Endodermal cell (in vitro differentiated cells): Measurements from ENCODE around the gene DDO. TPM values are rescaled to one million over a fixed set of nuclear protein-coding genes. Genes with fewer than 3 reads are reported as not detected.

Experiments used
- DNase-seq: peaks from one replicate; pipeline ENCODE4 v3.0.0-alpha.2; 2017
- H3K27ac ChIP-seq: 2 replicates; pipeline ENCODE4 v1.5.1; 2013; ENCODE audit warnings: mild to moderate bottlenecking, low read depth, low read length, moderate library complexity
- H3K27me3 ChIP-seq: 2 replicates; pipeline ENCODE4 v1.6.1; 2013; ENCODE audit warnings: mild to moderate bottlenecking, low read length, moderate library complexity; ENCODE audit not compliant: insufficient read depth, control insufficient read depth, poor library complexity, severe bottlenecking
- H3K36me3 ChIP-seq: 2 replicates; pipeline ENCODE4 v1.7.0; 2013; ENCODE audit warnings: mild to moderate bottlenecking, low read length, moderate library complexity; ENCODE audit not compliant: control insufficient read depth, insufficient read depth
- H3K4me1 ChIP-seq: one replicate; pipeline ENCODE4 v1.7.0; 2013; ENCODE audit warnings: low read length; ENCODE audit not compliant: control insufficient read depth, insufficient read depth
- H3K4me3 ChIP-seq: 2 replicates; pipeline ENCODE4 v1.5.1; 2013; ENCODE audit warnings: mild to moderate bottlenecking, low read length, moderate library complexity
- H3K9ac ChIP-seq: 2 replicates; pipeline ENCODE4 v1.6.1; 2013; ENCODE audit warnings: mild to moderate bottlenecking, low read length, moderate library complexity; ENCODE audit not compliant: poor library complexity, severe bottlenecking; ENCODE audit errors: extremely low read depth
- H3K9me3 ChIP-seq: 2 replicates; pipeline ENCODE4 v1.6.1; 2013; ENCODE audit warnings: mild to moderate bottlenecking, low read length, moderate library complexity; ENCODE audit not compliant: control insufficient read depth
- H3K27ac Mint-ChIP-seq: 2 replicates; pipeline ENCODE4 v1.8.0; 2020; ENCODE audit warnings: mixed read lengths
- H3K27me3 Mint-ChIP-seq: 2 replicates; pipeline ENCODE4 v1.8.0; 2021; ENCODE audit warnings: mild to moderate bottlenecking, mixed read lengths; ENCODE audit not compliant: insufficient read depth
- H3K36me3 Mint-ChIP-seq: 2 replicates; pipeline ENCODE4 v1.8.0; 2020; ENCODE audit warnings: low read depth, mixed read lengths
- H3K4me1 Mint-ChIP-seq: 2 replicates; pipeline ENCODE4 v1.8.0; 2020; ENCODE audit warnings: mixed read lengths
- H3K4me3 Mint-ChIP-seq: 2 replicates; pipeline ENCODE4 v1.8.0; 2020; ENCODE audit warnings: mild to moderate bottlenecking, moderate library complexity, mixed read lengths
- H3K9me3 Mint-ChIP-seq: 2 replicates; pipeline ENCODE4 v1.8.0; 2020; ENCODE audit warnings: mild to moderate bottlenecking, mixed read lengths
- WGBS, 2 experiments: methylation state at CpG; one replicate each; pipeline versions ENCODE4 v1.1.5 to v1.1.7; 2013; ENCODE audit warnings: missing lambda C conversion rate in 2 of 2, mixed read lengths in 1 of 2; ENCODE audit not compliant: insufficient coverage in 1 of 2, insufficient read length in 1 of 2; 5-methylcytosine and 5-hydroxymethylcytosine counted together
- total RNA-seq, 2 donors: library from RNA; stranded (reverse); fragmentation: NEBNext Ultra II Directional in 1 of 2; extraction: Animal tissue kit (Norgen Biotek cat#: 25700) in 1 of 2; gene quantifications; 2 replicates in 1 of 2; 3 replicates in 1 of 2; pipeline ENCODE4 v1.2.1, GENCODE V29; 2021
- TF ChIP-seq, protein P1 (sequence below): fragments of 200-600 bp; sonication (generic); conservative IDR thresholded peaks from 2 replicates; pipeline ENCODE4 v1.5.0; 2021; ENCODE audit warnings: antibody characterized with exemption, mild to moderate bottlenecking

Gene DDO
- total RNA-seq, 2 donors from 2014 or later = not detected

DNA sequence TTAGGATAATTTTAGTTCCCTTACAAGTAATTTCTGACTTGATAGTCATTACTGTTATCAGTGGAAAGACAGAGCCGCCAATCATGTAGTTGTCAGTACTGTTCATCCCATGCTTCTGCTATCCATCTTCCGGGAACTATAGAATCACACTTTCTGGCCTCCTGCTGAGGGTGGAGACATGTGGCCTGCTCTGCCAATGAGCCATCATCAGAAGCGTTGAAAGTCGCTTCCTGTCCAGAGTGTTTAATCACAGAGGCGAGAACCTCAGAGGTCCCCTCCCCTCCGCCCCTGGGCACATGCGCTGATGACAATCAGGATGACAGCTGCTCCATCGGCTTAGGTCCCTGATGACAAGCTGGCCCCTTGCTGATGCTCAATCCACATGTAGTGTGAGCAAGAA, 3.0 kb downstream of the DDO start:
- DNase-seq = no peak
- H3K4me3 Mint-ChIP-seq = no peak overlapping the region
- H3K36me3 ChIP-seq = no peaks in the 10 kb centered on the region
- H3K9me3 ChIP-seq = peaks cover 5% of the 10 kb centered on the region
- no peak overlapping the region for H3K4me3 ChIP-seq
- no peak overlapping the region for H3K27ac ChIP-seq
- H3K27me3 Mint-ChIP-seq = no peaks in the 10 kb centered on the region
- no peak overlapping the region for H3K9ac ChIP-seq
- no peaks in the 10 kb centered on the region for H3K36me3 Mint-ChIP-seq
- peaks cover 6% of the 10 kb centered on the region for H3K9me3 Mint-ChIP-seq
- 84 to 92% methylated on average over 5 to 8 of the region's 8 CpGs for WGBS, 2 experiments
- no peak overlapping the region for H3K27ac Mint-ChIP-seq
- no peaks in the 10 kb centered on the region for H3K27me3 ChIP-seq
- H3K4me1 ChIP-seq = no peaks in the 10 kb centered on the region
- peaks cover 3% of the 10 kb centered on the region for H3K4me1 Mint-ChIP-seq
- TF ChIP-seq, protein P1, sequence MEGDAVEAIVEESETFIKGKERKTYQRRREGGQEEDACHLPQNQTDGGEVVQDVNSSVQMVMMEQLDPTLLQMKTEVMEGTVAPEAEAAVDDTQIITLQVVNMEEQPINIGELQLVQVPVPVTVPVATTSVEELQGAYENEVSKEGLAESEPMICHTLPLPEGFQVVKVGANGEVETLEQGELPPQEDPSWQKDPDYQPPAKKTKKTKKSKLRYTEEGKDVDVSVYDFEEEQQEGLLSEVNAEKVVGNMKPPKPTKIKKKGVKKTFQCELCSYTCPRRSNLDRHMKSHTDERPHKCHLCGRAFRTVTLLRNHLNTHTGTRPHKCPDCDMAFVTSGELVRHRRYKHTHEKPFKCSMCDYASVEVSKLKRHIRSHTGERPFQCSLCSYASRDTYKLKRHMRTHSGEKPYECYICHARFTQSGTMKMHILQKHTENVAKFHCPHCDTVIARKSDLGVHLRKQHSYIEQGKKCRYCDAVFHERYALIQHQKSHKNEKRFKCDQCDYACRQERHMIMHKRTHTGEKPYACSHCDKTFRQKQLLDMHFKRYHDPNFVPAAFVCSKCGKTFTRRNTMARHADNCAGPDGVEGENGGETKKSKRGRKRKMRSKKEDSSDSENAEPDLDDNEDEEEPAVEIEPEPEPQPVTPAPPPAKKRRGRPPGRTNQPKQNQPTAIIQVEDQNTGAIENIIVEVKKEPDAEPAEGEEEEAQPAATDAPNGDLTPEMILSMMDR = no peak

DNA sequence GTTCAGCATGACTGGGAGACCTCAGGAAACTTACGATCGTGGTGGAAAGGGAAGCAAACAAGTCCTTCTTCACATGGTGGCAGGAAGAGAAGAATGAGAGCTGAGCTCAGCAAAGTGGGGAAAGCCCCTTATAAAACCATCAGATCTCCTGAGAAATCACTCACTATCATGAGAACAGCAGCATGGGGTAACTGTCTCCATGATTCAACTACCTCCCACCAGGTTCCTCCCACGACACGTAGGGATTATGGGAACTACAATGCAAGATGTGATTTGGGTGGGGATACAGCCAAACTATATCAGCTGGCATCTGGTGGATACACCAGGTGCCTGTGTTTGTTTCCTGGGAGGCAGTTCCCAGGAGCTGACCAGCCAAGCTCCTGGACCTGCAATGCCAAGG, 4.9 kb downstream of the DDO start:
- no peaks in the 10 kb centered on the region for H3K9me3 Mint-ChIP-seq
- TF ChIP-seq, protein P1 = no peak

GRCh38 chr6:110409794-110410193, 5.6 kb downstream of the DDO start:
- no peak overlapping the region for H3K27ac ChIP-seq
- DNase-seq = no peak
- no peak overlapping the region for H3K4me3 ChIP-seq
- TF ChIP-seq, protein P1 = no peak
- no peaks in the 10 kb centered on the region for H3K4me1 ChIP-seq
- Mint-ChIP-seq H3K4me3 (no peak overlapping the region), H3K9me3 (no peaks in the 10 kb centered on the region), H3K4me1 (peaks cover 3% of the 10 kb centered on the region), H3K27me3 (no peaks in the 10 kb centered on the region), H3K27ac (no peak overlapping the region), H3K36me3 (no peaks in the 10 kb centered on the region)
- H3K27me3 ChIP-seq = no peaks in the 10 kb centered on the region
- no peaks in the 10 kb centered on the region for H3K36me3 ChIP-seq
- no peak overlapping the region for H3K9ac ChIP-seq
- H3K9me3 ChIP-seq = no peaks in the 10 kb centered on the region

More for the DNA sequence above, 4.9 kb downstream of the DDO start:
- DNase-seq = no peak
- no peak overlapping the region for H3K27ac ChIP-seq
- no peaks in the 10 kb centered on the region for H3K4me1 ChIP-seq
- Mint-ChIP-seq H3K27ac (no peak overlapping the region), H3K4me3 (no peak overlapping the region), H3K36me3 (no peaks in the 10 kb centered on the region), H3K4me1 (peaks cover 3% of the 10 kb centered on the region), H3K27me3 (no peaks in the 10 kb centered on the region)
- WGBS, 2 experiments = 61 to 84% methylated on average over 2 to 4 of the region's 4 CpGs
- no peak overlapping the region for H3K4me3 ChIP-seq
- no peaks in the 10 kb centered on the region for H3K27me3 ChIP-seq
- no peaks in the 10 kb centered on the region for H3K36me3 ChIP-seq
- H3K9ac ChIP-seq = no peak overlapping the region
- no peaks in the 10 kb centered on the region for H3K9me3 ChIP-seq
